Thoracic aorta (tissue), 2 donors: ENCODE results near the gene FBXO40. TPM values are rescaled to one million over a fixed set of nuclear protein-coding genes. Genes with fewer than 3 reads are reported as not detected.

ENCODE experiments used
- ATAC-seq: fragments of 150-250 bp; one replicate; pipeline ENCODE4 v1.8.0; 2017; ENCODE audit warnings: low read depth; ENCODE audit not compliant: insufficient number of reproducible peaks, low FRiP score
- DNase-seq: peaks from one replicate; pipeline ENCODE4 v3.0.0-alpha.2; 2020; ENCODE audit warnings: low spot score
- H3K27ac ChIP-seq, 2 donors: fragments of 200-600 bp; sonication (generic); 1 replicate in 1 of 2; 2 replicates in 1 of 2; pipeline ENCODE4 v1.5.1; 2016; ENCODE audit warnings: mild to moderate bottlenecking in 2 of 2, moderate library complexity in 2 of 2
- H3K27me3 ChIP-seq: fragments of 200-600 bp; sonication (generic); replicated peaks from 2 replicates; pipeline ENCODE4 v1.6.0; 2016; ENCODE audit warnings: mild to moderate bottlenecking; ENCODE audit not compliant: insufficient read depth
- H3K36me3 ChIP-seq: fragments of 200-600 bp; sonication (generic); one replicate; pipeline ENCODE4 v1.5.1; 2016
- H3K4me1 ChIP-seq, 2 donors: fragments of 200-600 bp; sonication (generic); 1 replicate in 1 of 2; 2 replicates in 1 of 2; pipeline versions ENCODE4 v1.5.1 to v1.6.0; 2016; ENCODE audit warnings: low read depth in 2 of 2, mild to moderate bottlenecking in 1 of 2; ENCODE audit not compliant: control insufficient read depth in 1 of 2
- H3K4me3 ChIP-seq: fragments of 200-600 bp; sonication (generic); 2 replicates; pipeline ENCODE4 v1.5.1; 2016; ENCODE audit warnings: mild to moderate bottlenecking
- H3K9me3 ChIP-seq: fragments of 200-600 bp; sonication (generic); 2 replicates; pipeline ENCODE4 v1.5.1; 2016
- CTCF ChIP-seq: fragments of 200-600 bp; sonication (generic); IDR thresholded peaks from one replicate; pipeline ENCODE4 v1.5.1; 2019; ENCODE audit warnings: antibody characterized with exemption
- total RNA-seq, 2 donors: library from RNA; depleted of rRNA; stranded (reverse); fragments of >200 nt; gene quantifications; one replicate each; pipeline versions ENCODE4 v1.1.0 to v1.2.3, GENCODE V29; 2016

Gene FBXO40
- total RNA-seq, 2 donors from 2014 or later, result not detected

DNA sequence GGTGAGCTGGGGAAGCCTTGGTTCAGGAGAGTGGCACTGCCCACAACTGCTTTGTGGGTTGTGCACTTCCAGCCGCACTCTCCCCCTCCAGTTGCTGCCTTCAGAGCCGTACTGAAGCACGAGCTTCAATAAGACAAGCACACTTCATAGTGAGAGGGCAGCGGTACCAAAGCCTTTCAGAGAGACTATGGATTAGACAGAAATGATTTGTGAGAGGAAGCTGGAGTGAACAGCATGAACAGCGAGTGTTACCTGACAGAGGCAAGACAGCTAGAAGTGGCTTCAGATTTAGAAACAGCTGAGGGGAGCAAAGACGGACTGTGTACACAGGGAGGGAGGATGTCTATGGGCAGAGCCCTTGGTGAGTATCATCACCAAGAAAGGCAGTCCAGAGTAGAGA, 36.4 kb downstream of the FBXO40 start:
- DNase-seq (no peak), ATAC-seq (no peak)
- H3K4me3 ChIP-seq, result no peak overlapping the region
- H3K9me3 ChIP-seq, result no peaks in the 10 kb centered on the region
- no peaks in the 10 kb centered on the region for H3K27me3 ChIP-seq
- TF ChIP-seq CTCF, result no peak
- H3K4me1 ChIP-seq, result no peaks in the 10 kb centered on the region
- H3K36me3 ChIP-seq, result no peaks in the 10 kb centered on the region
- H3K27ac ChIP-seq, result no peak overlapping the region

DNA sequence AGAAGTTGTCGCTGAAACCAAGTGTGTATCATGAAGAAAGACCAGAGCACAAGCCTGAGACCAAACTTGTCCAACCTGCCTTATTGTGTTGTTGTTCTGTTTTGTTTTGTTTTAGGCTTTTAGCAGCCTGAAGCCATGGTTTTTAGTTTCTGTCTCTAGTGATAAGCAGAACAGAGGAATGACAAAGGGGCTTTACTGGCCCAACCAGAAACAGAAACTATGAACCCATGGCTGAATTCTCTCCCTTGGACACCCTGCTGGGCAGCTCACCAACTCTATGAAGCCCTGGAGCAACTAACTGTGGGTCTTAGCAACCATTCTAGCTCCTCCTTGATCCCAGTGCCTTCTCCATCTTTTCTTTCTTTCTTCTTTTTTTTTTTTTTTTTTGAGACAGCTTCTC, 37.2 kb downstream of the FBXO40 start:
- Histone ChIP-seq H3K4me3 (no peak overlapping the region), H3K9me3 (no peaks in the 10 kb centered on the region), H3K27me3 (no peaks in the 10 kb centered on the region), H3K36me3 (no peaks in the 10 kb centered on the region), H3K27ac (no peak overlapping the region), H3K4me1 (no peaks in the 10 kb centered on the region)
- TF ChIP-seq CTCF, result no peak
- ATAC-seq (no peak), DNase-seq (no peak)

DNA sequence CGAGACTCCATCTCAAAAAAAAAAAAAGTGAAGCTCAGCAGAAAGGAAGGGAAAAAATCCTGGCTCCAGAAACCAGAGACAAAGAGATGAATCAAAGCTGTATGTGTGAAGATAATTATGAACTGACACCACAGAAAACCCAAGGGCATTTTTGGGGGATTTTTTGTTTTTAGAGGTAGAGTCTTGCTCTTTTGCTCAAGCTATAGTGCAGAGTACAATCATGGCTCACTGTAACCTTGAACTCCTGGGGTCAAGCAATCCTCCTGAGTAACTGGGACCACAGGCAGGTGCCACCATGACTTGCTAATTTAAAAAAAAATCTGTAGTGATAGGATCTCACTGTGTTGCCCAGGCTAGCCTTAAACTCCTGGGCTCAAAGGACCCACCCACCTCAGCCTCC, 44.7 kb downstream of the FBXO40 start:
- no peaks in the 10 kb centered on the region for H3K4me1 ChIP-seq
- no peak for DNase-seq

GRCh38 chr3:121641127-121641526, 47.9 kb downstream of the FBXO40 start:
- DNase-seq (no peak), ATAC-seq (no peak)
- H3K27ac ChIP-seq, result no peak overlapping the region
- TF ChIP-seq CTCF, result no peak
- H3K9me3 ChIP-seq, result no peaks in the 10 kb centered on the region
- H3K4me1 ChIP-seq, result no peaks in the 10 kb centered on the region
- no peak overlapping the region for H3K4me3 ChIP-seq
- H3K36me3 ChIP-seq, result no peaks in the 10 kb centered on the region
- no peaks in the 10 kb centered on the region for H3K27me3 ChIP-seq

More for the DNA sequence above, 44.7 kb downstream of the FBXO40 start:
- TF ChIP-seq CTCF, result no peak
- ATAC-seq, result no peak
- Histone ChIP-seq H3K27ac (no peak overlapping the region), H3K27me3 (no peaks in the 10 kb centered on the region), H3K9me3 (no peaks in the 10 kb centered on the region), H3K4me3 (no peak overlapping the region), H3K36me3 (no peaks in the 10 kb centered on the region)

- ATAC-seq (no peak), DNase-seq (no peak)
- no peaks in the 10 kb centered on the region for H3K36me3 ChIP-seq
- H3K4me3 ChIP-seq, result no peak overlapping the region
- no peaks in the 10 kb centered on the region for H3K9me3 ChIP-seq
- H3K27me3 ChIP-seq, result no peaks in the 10 kb centered on the region
- no peaks in the 10 kb centered on the region for H3K4me1 ChIP-seq
- TF ChIP-seq CTCF, result no peak
- no peak overlapping the region for H3K27ac ChIP-seq
Observed at GRCh38 chr3:121642601-121643314, 49.6 kb downstream of the FBXO40 start.
